Epithelial cell of prostate (primary cell): ENCODE results near the gene NPRL2.

ENCODE experiments used
- DNase-seq: peaks from one replicate; pipeline ENCODE4 v3.0.0-alpha.2; 2011; ENCODE audit warnings: low read depth, low spot score
- H3K27ac ChIP-seq: fragments of 450-650 bp; 2 replicates; pipeline ENCODE4 v1.5.1; 2017; ENCODE audit warnings: mild to moderate bottlenecking

Gene NPRL2

GRCh38 chr3:50350527-50351322, at the start of gene NPRL2, which contains the start of gene CYB561D2:
NPRL2 (minus strand) TSS chr3:50350775; CDS start chr3:50350652, 123 bp downstream.
CYB561D2 (plus strand) TSS chr3:50350862; CDS start chr3:50351434, 572 bp downstream.
- DNase-seq: peak; percentile 81
- peak within 1 kb of the TSS; percentile 83 for H3K27ac ChIP-seq

- DNase-seq: peak; percentile 66
- H3K27ac ChIP-seq: no peak overlapping the region
Observed at GRCh38 chr3:50396502-50396901, 45.9 kb upstream of the NPRL2 start.

- no peak overlapping the region for H3K27ac ChIP-seq
- DNase-seq: no peak
Observed at GRCh38 chr3:50395070-50395860, 44.7 kb upstream of the NPRL2 start.

- H3K27ac ChIP-seq: no peak overlapping the region
- DNase-seq: no peak
Observed at GRCh38 chr3:50393061-50393460, 42.5 kb upstream of the NPRL2 start.

- DNase-seq: no peak
- no peak overlapping the region for H3K27ac ChIP-seq
Observed at GRCh38 chr3:50392101-50392715, 41.6 kb upstream of the NPRL2 start.

GRCh38 chr3:50390508-50391224, 40.1 kb upstream of the NPRL2 start:
- no peak for DNase-seq

GRCh38 chr3:50389414-50389767, 38.8 kb upstream of the NPRL2 start:
- no peak for DNase-seq
- H3K27ac ChIP-seq: no peak overlapping the region

More at GRCh38 chr3:50390508-50391224, 40.1 kb upstream of the NPRL2 start:
- H3K27ac ChIP-seq: no peak overlapping the region

- H3K27ac ChIP-seq: no peak overlapping the region
- no peak for DNase-seq
Observed at GRCh38 chr3:50388720-50389413, 38.3 kb upstream of the NPRL2 start.

- H3K27ac ChIP-seq: no peak overlapping the region
- DNase-seq: no peak
Observed at GRCh38 chr3:50388016-50388719, 37.6 kb upstream of the NPRL2 start.

- DNase-seq: no peak
Observed at GRCh38 chr3:50385754-50386153, 35.2 kb upstream of the NPRL2 start.

GRCh38 chr3:50383750-50384149, 33.2 kb upstream of the NPRL2 start:
- DNase-seq: no peak
- H3K27ac ChIP-seq: no peak overlapping the region

More at GRCh38 chr3:50385754-50386153, 35.2 kb upstream of the NPRL2 start:
- H3K27ac ChIP-seq: no peak overlapping the region

- no peak for DNase-seq
- H3K27ac ChIP-seq: no peak overlapping the region
Observed at GRCh38 chr3:50382722-50383121, 32.1 kb upstream of the NPRL2 start.

GRCh38 chr3:50381383-50381782, 30.8 kb upstream of the NPRL2 start:
- H3K27ac ChIP-seq: no peak overlapping the region
- DNase-seq: no peak

- H3K27ac ChIP-seq: no peak overlapping the region
- no peak for DNase-seq
Observed at GRCh38 chr3:50380405-50381085, 30.0 kb upstream of the NPRL2 start.

GRCh38 chr3:50378757-50379156, 28.2 kb upstream of the NPRL2 start:
- DNase-seq: no peak
- no peak overlapping the region for H3K27ac ChIP-seq

- no peak overlapping the region for H3K27ac ChIP-seq
- DNase-seq: no peak
Observed at GRCh38 chr3:50378024-50378423, 27.4 kb upstream of the NPRL2 start.

GRCh38 chr3:50375258-50375931, 24.8 kb upstream of the NPRL2 start:
- no peak for DNase-seq
- H3K27ac ChIP-seq: no peak overlapping the region
